Neuronal stem cell (in vitro differentiated cells): ENCODE measurements around the gene GPR50.
A peak's percentile ranks its signal among the peaks of the same experiment; 100 is the strongest.

Source experiments
- DNase-seq: peaks from one replicate; pipeline ENCODE4 v3.0.0-alpha.2; 2013; ENCODE audit warnings: low spot score
- H2AFZ ChIP-seq: one replicate; pipeline ENCODE4 v1.6.1; 2013; ENCODE audit warnings: mild to moderate bottlenecking, low read length, inconsistent platforms
- H2AK5ac ChIP-seq: 2 replicates; pipeline ENCODE4 v1.6.1; 2013; ENCODE audit warnings: low read depth, mild to moderate bottlenecking, inconsistent platforms, low read length, moderate library complexity, mixed read lengths
- H2BK120ac ChIP-seq: 2 replicates; pipeline ENCODE4 v1.6.1; 2013; ENCODE audit warnings: low read depth, mild to moderate bottlenecking, inconsistent platforms, low read length, moderate library complexity, mixed read lengths
- H2BK12ac ChIP-seq: one replicate; pipeline ENCODE4 v1.6.1; 2013; ENCODE audit warnings: low read length, inconsistent platforms
- H2BK15ac ChIP-seq: 2 replicates; pipeline ENCODE4 v1.6.1; 2013; ENCODE audit warnings: mild to moderate bottlenecking, low read length, inconsistent platforms, mixed read lengths
- H2BK5ac ChIP-seq: one replicate; pipeline ENCODE4 v1.6.1; 2013; ENCODE audit warnings: inconsistent platforms, mild to moderate bottlenecking, low read length, moderate library complexity
- H3K14ac ChIP-seq: one replicate; pipeline ENCODE4 v1.6.1; 2013; ENCODE audit warnings: low read length, inconsistent platforms
- H3K18ac ChIP-seq: 2 replicates; pipeline ENCODE4 v1.6.1; 2013; ENCODE audit warnings: low read length, inconsistent platforms
- H3K23ac ChIP-seq: 2 replicates; pipeline ENCODE4 v1.6.1; 2013; ENCODE audit warnings: low read depth, mild to moderate bottlenecking, mixed read lengths, low read length, inconsistent platforms; ENCODE audit not compliant: poor library complexity
- H3K27ac ChIP-seq: replicated peaks from 3 replicates; pipeline ENCODE4 v1.5.1; 2013; ENCODE audit warnings: low read length, inconsistent platforms
- H3K27me3 ChIP-seq, 3 experiments: 2 replicates each; pipeline ENCODE4 v1.6.1; 2013; ENCODE audit warnings: low read length in 3 of 3, mild to moderate bottlenecking in 2 of 3, inconsistent platforms in 1 of 3, low read depth in 1 of 3, mixed read lengths in 1 of 3, moderate library complexity in 1 of 3; ENCODE audit not compliant: control insufficient read depth in 3 of 3, insufficient read depth in 3 of 3
- H3K36me3 ChIP-seq, 2 donors: replicated peaks in 1 of 2; 2 replicates each; pipeline ENCODE4 v1.6.1; 2013; ENCODE audit warnings: low read length in 2 of 2; ENCODE audit not compliant: control insufficient read depth in 2 of 2, insufficient read depth in 2 of 2
- H3K4ac ChIP-seq: 2 replicates; pipeline ENCODE4 v1.6.1; 2013; ENCODE audit warnings: inconsistent platforms, mild to moderate bottlenecking, low read length, moderate library complexity
- H3K4me1 ChIP-seq, 2 donors: 1 replicate in 1 of 2; 2 replicates in 1 of 2; pipeline ENCODE4 v1.6.1; 2013; ENCODE audit warnings: low read length in 2 of 2, low read depth in 1 of 2; ENCODE audit not compliant: control insufficient read depth in 2 of 2, insufficient read depth in 1 of 2
- H3K4me2 ChIP-seq: one replicate; pipeline ENCODE4 v1.6.1; 2013; ENCODE audit warnings: mild to moderate bottlenecking, low read length, inconsistent platforms; ENCODE audit not compliant: insufficient read depth, poor library complexity, severe bottlenecking
- H3K4me3 ChIP-seq, 2 donors: 2 replicates each; pipeline ENCODE4 v1.5.1; 2013; ENCODE audit warnings: low read length in 2 of 2, mild to moderate bottlenecking in 2 of 2, inconsistent platforms in 1 of 2, moderate library complexity in 1 of 2
- H3K79me1 ChIP-seq: one replicate; pipeline ENCODE4 v1.6.1; 2013; ENCODE audit warnings: low read depth, mild to moderate bottlenecking, inconsistent platforms, low read length, moderate library complexity
- H3K9ac ChIP-seq: one replicate; pipeline ENCODE4 v1.6.1; 2013; ENCODE audit warnings: mild to moderate bottlenecking, low read depth, low read length, inconsistent platforms; ENCODE audit not compliant: poor library complexity
- H3K9me3 ChIP-seq, 2 donors: replicated peaks in 1 of 2; 2 replicates each; pipeline versions ENCODE3 to v1.6.1; 2013; ENCODE audit warnings: low read length in 2 of 2, mild to moderate bottlenecking in 2 of 2, inconsistent platforms in 1 of 2, low read depth in 1 of 2, mixed read lengths in 1 of 2, moderate library complexity in 1 of 2; ENCODE audit not compliant: control insufficient read depth in 2 of 2, insufficient read depth in 1 of 2
- H4K8ac ChIP-seq: one replicate; pipeline ENCODE4 v1.6.1; 2013; ENCODE audit warnings: low read depth, mild to moderate bottlenecking, inconsistent platforms, low read length, moderate library complexity
- H4K91ac ChIP-seq: one replicate; pipeline ENCODE4 v1.6.1; 2013; ENCODE audit warnings: low read length, low read depth, mild to moderate bottlenecking, inconsistent platforms; ENCODE audit not compliant: poor library complexity
- WGBS, 2 donors: extraction: QIAGEN DNeasy Blood & Tissue Kit; methylation state at CpG; one replicate each; pipeline ENCODE4 v1.1.7; 2013; ENCODE audit warnings: missing lambda C conversion rate in 2 of 2, mixed read lengths in 1 of 2; ENCODE audit not compliant: insufficient read length in 2 of 2, insufficient replicate concordance in 1 of 2; ENCODE audit errors: extremely low coverage in 2 of 2; 5-methylcytosine and 5-hydroxymethylcytosine counted together

The GPR50 gene

GRCh38 chrX:151225843-151226242, 49.5 kb downstream of the GPR50 start:
- WGBS, 2 donors, result no CpG with 5 or more reads among the region's 1 CpG
- no peak overlapping the region for H3K4me2 ChIP-seq
- no peak overlapping the region for H2AFZ ChIP-seq
- peaks cover 0 to 46% (median 0%) of the 10 kb centered on the region in 3 experiments for H3K27me3 ChIP-seq
- no peak overlapping the region for H3K4me3 ChIP-seq
- H2BK5ac ChIP-seq, result no peak overlapping the region
- no peak overlapping the region for H2BK15ac ChIP-seq
- no peaks in the 10 kb centered on the region for H3K79me1 ChIP-seq
- no peak overlapping the region for H2AK5ac ChIP-seq
- H2BK120ac ChIP-seq, result no peak overlapping the region
- no peak overlapping the region for H3K23ac ChIP-seq
- H3K36me3 ChIP-seq, result no peaks in the 10 kb centered on the region
- H4K8ac ChIP-seq, result no peak overlapping the region
- H3K9ac ChIP-seq, result no peak overlapping the region
- no peak overlapping the region for H2BK12ac ChIP-seq
- no peak overlapping the region for H3K4ac ChIP-seq
- peaks cover 0 to 4% of the 10 kb centered on the region in 2 donors for H3K4me1 ChIP-seq
- no peak overlapping the region for H4K91ac ChIP-seq
- H3K27ac ChIP-seq, result no peak overlapping the region
- no peak for DNase-seq
- H3K9me3 ChIP-seq, result no peaks in the 10 kb centered on the region
- H3K14ac ChIP-seq, result no peak overlapping the region
- H3K18ac ChIP-seq, result no peak overlapping the region

GRCh38 chrX:151226941-151227340, 50.6 kb downstream of the GPR50 start:
- H2AFZ ChIP-seq, result no peak overlapping the region
- peak overlapping the region; percentile 48 for H3K18ac ChIP-seq
- no peak overlapping the region for H3K9ac ChIP-seq
- H2BK5ac ChIP-seq, result no peak overlapping the region
- H3K4me2 ChIP-seq, result no peak overlapping the region
- no peaks in the 10 kb centered on the region for H3K79me1 ChIP-seq
- H2BK120ac ChIP-seq, result no peak overlapping the region
- peaks cover 0 to 49% (median 0%) of the 10 kb centered on the region in 3 experiments for H3K27me3 ChIP-seq
- no peak overlapping the region for H2BK12ac ChIP-seq
- no peak overlapping the region for H4K91ac ChIP-seq
- H3K9me3 ChIP-seq, result no peaks in the 10 kb centered on the region
- no peak overlapping the region for H3K23ac ChIP-seq
- no peak overlapping the region for H2BK15ac ChIP-seq
- WGBS, 2 donors, result no CpG with 5 or more reads among the region's 9 CpGs
- no peak overlapping the region for H3K27ac ChIP-seq
- no peak overlapping the region for H2AK5ac ChIP-seq
- no peaks in the 10 kb centered on the region for H3K36me3 ChIP-seq
- peaks cover 0 to 4% of the 10 kb centered on the region in 2 donors for H3K4me1 ChIP-seq
- DNase-seq, result no peak
- H3K4ac ChIP-seq, result no peak overlapping the region
- H4K8ac ChIP-seq, result no peak overlapping the region
- H3K4me3 ChIP-seq, result no peak overlapping the region
- no peak overlapping the region for H3K14ac ChIP-seq

GRCh38 chrX:151227627-151228026, 51.2 kb downstream of the GPR50 start:
- Histone ChIP-seq H3K23ac (no peak overlapping the region), H3K27ac (no peak overlapping the region), H3K79me1 (no peaks in the 10 kb centered on the region), H4K91ac (no peak overlapping the region), H2AFZ (no peak overlapping the region), H3K4me2 (no peak overlapping the region), H4K8ac (no peak overlapping the region), H3K4ac (no peak overlapping the region), H3K9me3 (no peaks in the 10 kb centered on the region), H3K18ac (no peak overlapping the region), H2BK120ac (no peak overlapping the region), H3K36me3 (no peaks in the 10 kb centered on the region), H3K27me3 (peaks cover 0 to 54% (median 0%) of the 10 kb centered on the region in 3 experiments), H3K4me1 (peaks cover 0 to 4% of the 10 kb centered on the region in 2 donors), H2AK5ac (no peak overlapping the region), H2BK15ac (peak overlapping the region; percentile 26), H2BK5ac (no peak overlapping the region), H3K14ac (no peak overlapping the region), H3K9ac (no peak overlapping the region), H2BK12ac (no peak overlapping the region), H3K4me3 (no peak overlapping the region)
- no CpG with 5 or more reads among the region's 30 CpGs for WGBS, 2 donors
- no peak for DNase-seq

- Histone ChIP-seq H3K4ac (no peak overlapping the region), H4K8ac (no peak overlapping the region), H2AFZ (no peak overlapping the region), H2AK5ac (no peak overlapping the region), H3K4me1 (peaks cover 0 to 4% of the 10 kb centered on the region in 2 donors), H3K79me1 (no peaks in the 10 kb centered on the region), H4K91ac (no peak overlapping the region), H3K18ac (no peak overlapping the region), H3K4me3 (no peak overlapping the region), H3K23ac (no peak overlapping the region), H3K27ac (no peak overlapping the region), H2BK120ac (no peak overlapping the region), H3K4me2 (no peak overlapping the region), H2BK5ac (no peak overlapping the region), H2BK15ac (no peak overlapping the region), H2BK12ac (no peak overlapping the region), H3K9me3 (no peaks in the 10 kb centered on the region), H3K36me3 (no peaks in the 10 kb centered on the region), H3K14ac (no peak overlapping the region), H3K27me3 (peaks cover 0 to 55% (median 0%) of the 10 kb centered on the region in 3 experiments), H3K9ac (no peak overlapping the region)
- no CpG with 5 or more reads among the region's 4 CpGs for WGBS, 2 donors
- no peak for DNase-seq
These were observed 52.6 kb downstream of the GPR50 start for GRCh38 chrX:151228935-151229334.
